ENCODE measurements around the gene CD52. TPM values are rescaled to one million over a fixed set of nuclear protein-coding genes. Genes with fewer than 3 reads are reported as not detected.

The CD52 gene
- polyA plus RNA-seq, 1 of the 3 experiments (the other 2 are of a cell fraction), result not detected

- Histone ChIP-seq H3K4me1 (ENCODE audit: control insufficient read depth in 1 of 2, insufficient read depth in 2 of 2, low read depth in 1 of 2, low read length in 1 of 2) (no peaks in the 10 kb centered on the region; a peak in 1 of 4 replicates), H3K36me3 (replicated peaks in 1 of 2; ENCODE audit: control insufficient read depth in 1 of 2, insufficient read depth in 2 of 2, low read length in 1 of 2) (no peaks in the 10 kb centered on the region), H3K27me3 (ENCODE audit: insufficient read depth) (peaks cover 14% of the 10 kb centered on the region; the same call in 1 of the 2 replicates), H3K27ac (ENCODE audit: low read depth in 2 of 2, low read length in 1 of 2) (no peak overlapping the region), H3K4me3 (ENCODE audit: low read depth in 2 of 2, low read length in 1 of 2) (no peak overlapping the region), H3F3A (replicated peaks; ENCODE audit: insufficient read depth) (no peaks in the 10 kb centered on the region), H2AFZ (ENCODE audit: low read depth) (no peak overlapping the region), H4K20me1 (ENCODE audit: insufficient read depth) (no peaks in the 10 kb centered on the region), H3K9ac (no peak overlapping the region), H3K4me2 (no peak overlapping the region), H3K9me3 (no peaks in the 10 kb centered on the region), H3K79me2 (ENCODE audit: insufficient read depth) (no peaks in the 10 kb centered on the region), H3K9me2 (no peaks in the 10 kb centered on the region)
- TF ChIP-seq FOXJ3 (CRISPR knock-in tag; IDR thresholded peaks at IDR 0.05) (no peak), YY1 (IDR thresholded peaks at IDR 0.05; ENCODE audit: low read depth) (no peak), RXRA (IDR thresholded peaks at IDR 0.05; ENCODE audit: borderline replicate concordance, low read depth) (no peak), RCOR1 (IDR thresholded peaks at IDR 0.05; ENCODE audit: low read length) (no peak), MEF2A (IDR thresholded peaks at IDR 0.05; ENCODE audit: borderline replicate concordance, low read depth) (no peak), EP300 (IDR thresholded peaks at IDR 0.05; ENCODE audit: borderline replicate concordance in 1 of 2, low read depth in 1 of 2, low read length in 1 of 2) (no peak)
- WGBS (ENCODE audit: low lambda C conversion rate), result 88% methylated on average over 7 of the region's 9 CpGs
- ChIA-PET CTCF (interaction anchor here (0.6 to 11.9 kb wide), 3 partner anchors 8 to 80 kb away, joined by 3 to 99 read pairs (median 21); no protein-coding TSS in a partner anchor), POLR2A (no interaction called here)
- DNase-seq, result no peak
These were observed 37.2 kb downstream of the CD52 start for GRCh38 chr1:26354972-26355371.

- Histone ChIP-seq H3K4me2 (no peak overlapping the region), H3K27me3 (ENCODE audit: insufficient read depth) (peaks cover 25% of the 10 kb centered on the region; the same call in 1 of the 2 replicates), H3K4me1 (ENCODE audit: control insufficient read depth in 1 of 2, insufficient read depth in 2 of 2, low read depth in 1 of 2, low read length in 1 of 2) (peaks cover 0 to 8% of the 10 kb centered on the region in 2 experiments; a peak in 2 of 4 replicates), H3K36me3 (replicated peaks in 1 of 2; ENCODE audit: control insufficient read depth in 1 of 2, insufficient read depth in 2 of 2, low read length in 1 of 2) (no peaks in the 10 kb centered on the region), H3K9ac (no peak overlapping the region), H3F3A (replicated peaks; ENCODE audit: insufficient read depth) (no peaks in the 10 kb centered on the region), H3K9me2 (no peaks in the 10 kb centered on the region), H3K4me3 (ENCODE audit: low read depth in 2 of 2, low read length in 1 of 2) (no peak overlapping the region), H3K9me3 (no peaks in the 10 kb centered on the region), H3K79me2 (ENCODE audit: insufficient read depth) (no peaks in the 10 kb centered on the region), H3K27ac (ENCODE audit: low read depth in 2 of 2, low read length in 1 of 2) (no peak overlapping the region), H4K20me1 (ENCODE audit: insufficient read depth) (no peaks in the 10 kb centered on the region), H2AFZ (ENCODE audit: low read depth) (no peak overlapping the region)
- ChIA-PET POLR2A (no interaction called here), CTCF (interaction anchor here (4.7 to 11.9 kb wide), 2 partner anchors 7 to 35 kb away, joined by 21 to 99 read pairs; no protein-coding TSS in a partner anchor)
- no peak for DNase-seq
- WGBS (ENCODE audit: low lambda C conversion rate), result 83% methylated on average over 5 of the region's 5 CpGs
- no peak for TF ChIP-seq GABPA (IDR thresholded peaks at IDR 0.05; ENCODE audit: low read depth)
- TF ChIP-seq ELF1 (IDR thresholded peaks at IDR 0.05), result no peak
- TF ChIP-seq MAX (IDR thresholded peaks at IDR 0.05; ENCODE audit: low read depth), result no peak
- no peak for TF ChIP-seq TAF1 (IDR thresholded peaks at IDR 0.05; ENCODE audit: borderline replicate concordance, low read depth, low read length)
- no peak for TF ChIP-seq MXI1 (IDR thresholded peaks at IDR 0.05; ENCODE audit: low read depth, low read length)
- no peak for TF ChIP-seq GATA2 (CRISPR knock-in tag; IDR thresholded peaks at IDR 0.05)
- TF ChIP-seq TCF12 (IDR thresholded peaks at IDR 0.05), result no peak
- TF ChIP-seq RCOR1 (IDR thresholded peaks at IDR 0.05; ENCODE audit: low read length), result no peak
- TF ChIP-seq ZBTB33 (IDR thresholded peaks at IDR 0.05; ENCODE audit: borderline replicate concordance, low read depth), result no peak
- TF ChIP-seq NFIC (IDR thresholded peaks at IDR 0.05; ENCODE audit: borderline replicate concordance), result no peak
- TF ChIP-seq REST (IDR thresholded peaks at IDR 0.05; ENCODE audit: low read depth, low read length), result no peak
- TF ChIP-seq IRF3 (IDR thresholded peaks at IDR 0.05; ENCODE audit: low read depth, low read length), result no peak
- TF ChIP-seq YY1 (IDR thresholded peaks at IDR 0.05; ENCODE audit: low read depth), result no peak
- TF ChIP-seq EZH2phosphoT487 (IDR thresholded peaks at IDR 0.05; ENCODE audit: borderline replicate concordance, low read depth), result no peak
- no peak for TF ChIP-seq USF2 (IDR thresholded peaks at IDR 0.05; ENCODE audit: borderline replicate concordance, low read depth, low read length)
These were observed 38.3 kb downstream of the CD52 start for GRCh38 chr1:26356106-26356505.
